ENCODE measurements around the gene ASIC2. TPM values are rescaled to one million over a fixed set of nuclear protein-coding genes. Genes with fewer than 3 reads are reported as not detected.

The ASIC2 gene
- not detected for total RNA-seq

DNA sequence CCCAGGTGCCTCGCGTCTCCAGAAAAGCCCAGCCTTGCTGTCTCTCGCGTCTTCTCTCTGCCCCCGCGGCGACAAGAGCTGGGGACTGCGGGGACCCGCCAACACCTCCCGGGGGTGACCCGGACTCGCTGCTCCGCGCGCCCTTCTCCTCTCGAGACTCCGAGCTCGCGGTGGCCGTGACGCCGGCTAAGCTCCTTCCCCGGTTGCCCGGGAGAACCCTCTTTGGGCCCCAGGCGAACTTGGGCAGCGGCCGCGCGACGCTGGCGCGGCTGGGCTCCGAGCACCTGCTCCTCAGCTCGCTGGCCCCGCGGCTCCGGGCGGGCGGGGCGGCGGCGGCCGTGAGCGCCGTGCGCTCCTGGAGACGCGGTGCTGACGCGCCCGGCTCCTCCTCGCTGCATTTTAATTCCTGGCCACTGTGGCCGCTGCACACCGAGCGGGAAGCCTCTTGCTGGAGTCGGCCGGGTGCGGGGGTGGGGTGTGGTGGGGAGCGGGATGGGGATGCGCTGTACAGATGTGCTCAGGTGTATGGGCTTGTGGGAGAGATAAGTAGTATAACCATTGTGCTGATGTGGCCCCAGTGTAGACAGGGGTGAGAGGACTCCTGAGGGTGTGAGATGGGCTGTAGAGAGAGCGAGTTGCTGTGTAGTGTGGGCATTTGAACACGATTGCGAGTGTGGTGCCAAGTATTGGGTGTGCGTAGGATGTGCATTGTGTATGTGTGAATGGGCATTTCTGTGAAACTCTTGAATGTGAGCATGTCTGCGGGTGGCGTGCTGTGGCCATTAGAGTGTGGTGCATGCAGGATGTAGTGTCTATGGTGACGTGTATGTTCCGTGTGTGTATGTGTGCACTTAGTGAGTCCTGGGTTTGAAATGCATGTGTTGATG lies at the start of gene ASIC2:
Gene ASIC2 (minus strand): TSS at position 315 of the 887 bp plus-strand sequence.
- H3K4me1 Mint-ChIP-seq (ENCODE audit: low read depth) = peaks cover 9% of the 10 kb centered on the region
- ATAC-seq = no peak
- ChIA-PET POLR2A (no interaction called here), CTCF (interaction anchor here (0.8 kb wide), 1 partner anchor 233 kb away, joined by 3 read pairs; no protein-coding TSS in a partner anchor)
- no peak for DNase-seq
- H3K36me3 Mint-ChIP-seq (ENCODE audit: low read depth) = no peaks in the 10 kb centered on the region
- H3K27ac Mint-ChIP-seq = no peak within 1 kb of the TSS
- peaks cover 62% of the 10 kb centered on the region for H3K27me3 Mint-ChIP-seq (ENCODE audit: low read depth)
- no peak within 1 kb of the TSS for H3K4me3 Mint-ChIP-seq
- no peaks in the 10 kb centered on the region for H3K9me3 Mint-ChIP-seq (ENCODE audit: insufficient read depth)

DNA sequence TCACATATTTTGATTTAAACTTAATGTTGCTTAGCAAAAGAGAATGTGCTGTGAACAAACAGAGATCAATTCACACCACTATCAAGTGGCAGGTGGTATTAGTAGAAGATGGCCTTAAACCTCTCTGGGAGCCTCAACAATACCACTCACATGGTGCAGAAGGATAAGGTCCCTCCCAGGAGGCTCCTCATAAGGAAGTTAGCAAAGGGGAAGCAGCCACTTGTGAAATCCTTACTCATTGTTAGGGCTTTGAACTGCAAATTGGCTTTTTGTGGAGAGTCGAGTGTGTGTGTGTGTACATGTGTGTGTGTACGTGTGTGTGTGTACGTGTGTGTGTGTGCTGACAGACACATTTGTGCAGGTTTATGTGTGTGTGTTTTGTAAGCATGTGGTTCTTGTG lies 48.9 kb upstream of the ASIC2 start:
- H3K27ac Mint-ChIP-seq = no peak overlapping the region
- ATAC-seq (no peak), DNase-seq (no peak)
- ChIA-PET CTCF (no interaction called here), POLR2A (no interaction called here)
- H3K27me3 Mint-ChIP-seq (ENCODE audit: low read depth) = no peaks in the 10 kb centered on the region
- no peaks in the 10 kb centered on the region for H3K9me3 Mint-ChIP-seq (ENCODE audit: insufficient read depth)
- H3K4me3 Mint-ChIP-seq = no peak overlapping the region
- H3K4me1 Mint-ChIP-seq (ENCODE audit: low read depth) = no peaks in the 10 kb centered on the region
- no peaks in the 10 kb centered on the region for H3K36me3 Mint-ChIP-seq (ENCODE audit: low read depth)

- Mint-ChIP-seq H3K9me3 (ENCODE audit: insufficient read depth) (no peaks in the 10 kb centered on the region), H3K4me3 (no peak overlapping the region), H3K36me3 (ENCODE audit: low read depth) (no peaks in the 10 kb centered on the region), H3K4me1 (ENCODE audit: low read depth) (no peaks in the 10 kb centered on the region), H3K27me3 (ENCODE audit: low read depth) (no peaks in the 10 kb centered on the region), H3K27ac (no peak overlapping the region)
- POLR2A ChIA-PET = no interaction called here
- DNase-seq (no peak), ATAC-seq (no peak)
- CTCF ChIA-PET = no interaction called here
Measured at GRCh38 chr17:33338242-33338641, 45.1 kb upstream of the ASIC2 start.

DNA sequence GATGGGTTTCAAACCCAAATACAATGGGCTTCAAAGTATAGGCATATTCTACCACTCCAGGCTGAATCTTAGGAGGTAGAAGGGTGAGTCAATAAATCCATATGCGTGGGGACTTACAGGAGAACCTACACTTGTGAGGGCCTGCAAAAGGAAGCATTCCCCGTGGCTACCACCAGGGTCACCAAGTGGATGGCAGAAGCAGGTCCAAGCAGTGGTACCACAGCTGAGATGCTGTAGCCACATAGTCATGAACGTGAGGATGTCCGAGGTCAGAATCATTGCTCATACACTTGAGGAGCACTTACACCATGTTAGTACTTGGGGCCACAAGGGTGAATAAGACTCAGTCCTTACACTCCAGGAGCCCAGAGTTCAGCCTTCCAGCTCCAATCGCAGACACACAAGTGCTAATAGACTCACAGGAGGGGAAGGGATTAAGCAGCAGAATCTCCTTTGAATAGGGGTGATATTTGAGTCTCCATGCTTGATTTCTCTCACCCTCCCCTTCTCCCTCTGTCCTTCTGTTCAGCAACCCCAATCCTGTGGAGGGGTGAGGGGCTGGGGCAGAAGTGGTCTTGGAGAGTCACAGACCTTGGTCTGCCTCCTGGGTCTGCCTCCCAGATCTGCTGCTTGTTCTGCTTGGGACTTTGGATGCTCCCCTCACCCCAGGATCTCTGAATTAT lies 42.5 kb upstream of the ASIC2 start:
- Mint-ChIP-seq H3K4me3 (no peak overlapping the region), H3K27me3 (ENCODE audit: low read depth) (no peaks in the 10 kb centered on the region), H3K9me3 (ENCODE audit: insufficient read depth) (no peaks in the 10 kb centered on the region), H3K36me3 (ENCODE audit: low read depth) (no peaks in the 10 kb centered on the region), H3K4me1 (ENCODE audit: low read depth) (no peaks in the 10 kb centered on the region), H3K27ac (no peak overlapping the region)
- DNase-seq (no peak), ATAC-seq (no peak)
- ChIA-PET POLR2A (no interaction called here), CTCF (no interaction called here)

- ATAC-seq (no peak), DNase-seq (no peak)
- no peak overlapping the region for H3K27ac Mint-ChIP-seq
- H3K4me1 Mint-ChIP-seq (ENCODE audit: low read depth) = no peaks in the 10 kb centered on the region
- H3K36me3 Mint-ChIP-seq (ENCODE audit: low read depth) = no peaks in the 10 kb centered on the region
- ChIA-PET POLR2A (no interaction called here), CTCF (no interaction called here)
- H3K9me3 Mint-ChIP-seq (ENCODE audit: insufficient read depth) = no peaks in the 10 kb centered on the region
- H3K27me3 Mint-ChIP-seq (ENCODE audit: low read depth) = no peaks in the 10 kb centered on the region
- no peak overlapping the region for H3K4me3 Mint-ChIP-seq
Measured at GRCh38 chr17:33334703-33335102, 41.6 kb upstream of the ASIC2 start.

GRCh38 chr17:33330877-33331276 lies 37.8 kb upstream of the ASIC2 start:
- H3K36me3 Mint-ChIP-seq (ENCODE audit: low read depth) = no peaks in the 10 kb centered on the region
- H3K4me3 Mint-ChIP-seq = no peak overlapping the region
- H3K27ac Mint-ChIP-seq = no peak overlapping the region
- H3K27me3 Mint-ChIP-seq (ENCODE audit: low read depth) = peaks cover 2% of the 10 kb centered on the region
- ChIA-PET CTCF (no interaction called here), POLR2A (no interaction called here)
- H3K9me3 Mint-ChIP-seq (ENCODE audit: insufficient read depth) = no peaks in the 10 kb centered on the region
- DNase-seq (no peak), ATAC-seq (no peak)
- H3K4me1 Mint-ChIP-seq (ENCODE audit: low read depth) = no peaks in the 10 kb centered on the region

DNA sequence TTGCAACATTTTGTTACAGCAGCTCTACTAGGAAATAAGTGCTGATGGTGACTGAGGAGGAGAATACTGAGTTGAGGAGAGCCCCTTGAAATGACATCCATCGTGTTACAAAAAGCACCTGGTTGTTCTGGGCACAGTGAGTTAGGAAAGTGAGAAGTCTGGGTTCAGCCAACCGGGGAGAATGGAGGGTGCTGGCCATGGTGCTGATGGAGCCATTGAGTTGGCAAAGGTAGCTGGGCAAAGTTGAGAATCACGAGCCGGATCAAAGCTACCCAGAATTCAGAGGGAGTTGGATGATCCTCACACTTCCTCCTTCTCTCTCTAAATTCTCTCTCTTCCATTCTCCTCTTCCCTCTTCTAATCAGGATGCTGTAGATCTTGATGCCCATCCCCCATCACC lies 35.0 kb upstream of the ASIC2 start:
- H3K27me3 Mint-ChIP-seq (ENCODE audit: low read depth) = peaks cover 2% of the 10 kb centered on the region
- H3K27ac Mint-ChIP-seq = no peak overlapping the region
- H3K4me3 Mint-ChIP-seq = no peak overlapping the region
- no peaks in the 10 kb centered on the region for H3K4me1 Mint-ChIP-seq (ENCODE audit: low read depth)
- POLR2A ChIA-PET = no interaction called here
- ATAC-seq = no peak
- H3K36me3 Mint-ChIP-seq (ENCODE audit: low read depth) = no peaks in the 10 kb centered on the region
- CTCF ChIA-PET = no interaction called here
- no peak for DNase-seq
- H3K9me3 Mint-ChIP-seq (ENCODE audit: insufficient read depth) = no peaks in the 10 kb centered on the region

DNA sequence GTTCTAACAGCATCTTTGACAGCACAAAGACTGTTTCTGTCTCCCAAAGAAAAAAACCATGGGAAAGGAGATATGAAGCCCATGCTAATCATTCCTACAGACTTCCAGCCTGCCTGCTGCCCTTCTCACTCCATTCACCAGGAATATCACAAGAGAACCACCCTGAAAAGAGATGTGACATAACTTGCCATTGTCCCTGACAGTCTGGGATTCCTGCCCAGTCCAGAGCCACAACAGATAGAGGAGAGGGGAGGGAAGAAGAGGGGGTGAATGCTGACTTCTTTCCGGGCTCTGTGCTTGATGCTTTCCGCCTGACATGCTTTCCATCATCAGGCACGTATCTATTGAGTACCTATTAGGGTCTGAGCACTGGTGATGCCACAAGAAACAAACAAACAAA lies 31.6 kb upstream of the ASIC2 start:
- ChIA-PET POLR2A (no interaction called here), CTCF (no interaction called here)
- no peak overlapping the region for H3K27ac Mint-ChIP-seq
- no peaks in the 10 kb centered on the region for H3K4me1 Mint-ChIP-seq (ENCODE audit: low read depth)
- peaks cover 2% of the 10 kb centered on the region for H3K27me3 Mint-ChIP-seq (ENCODE audit: low read depth)
- ATAC-seq = no peak
- H3K4me3 Mint-ChIP-seq = no peak overlapping the region
- no peaks in the 10 kb centered on the region for H3K9me3 Mint-ChIP-seq (ENCODE audit: insufficient read depth)
- DNase-seq = no peak
- no peaks in the 10 kb centered on the region for H3K36me3 Mint-ChIP-seq (ENCODE audit: low read depth)

- Mint-ChIP-seq H3K27me3 (ENCODE audit: low read depth) (peaks cover 2% of the 10 kb centered on the region), H3K4me3 (no peak overlapping the region), H3K36me3 (ENCODE audit: low read depth) (no peaks in the 10 kb centered on the region), H3K9me3 (ENCODE audit: insufficient read depth) (no peaks in the 10 kb centered on the region), H3K4me1 (ENCODE audit: low read depth) (no peaks in the 10 kb centered on the region), H3K27ac (no peak overlapping the region)
- ATAC-seq = no peak
- POLR2A ChIA-PET = no interaction called here
- CTCF ChIA-PET = no interaction called here
- no peak for DNase-seq
Measured at GRCh38 chr17:33322063-33322462, 29.0 kb upstream of the ASIC2 start.

DNA sequence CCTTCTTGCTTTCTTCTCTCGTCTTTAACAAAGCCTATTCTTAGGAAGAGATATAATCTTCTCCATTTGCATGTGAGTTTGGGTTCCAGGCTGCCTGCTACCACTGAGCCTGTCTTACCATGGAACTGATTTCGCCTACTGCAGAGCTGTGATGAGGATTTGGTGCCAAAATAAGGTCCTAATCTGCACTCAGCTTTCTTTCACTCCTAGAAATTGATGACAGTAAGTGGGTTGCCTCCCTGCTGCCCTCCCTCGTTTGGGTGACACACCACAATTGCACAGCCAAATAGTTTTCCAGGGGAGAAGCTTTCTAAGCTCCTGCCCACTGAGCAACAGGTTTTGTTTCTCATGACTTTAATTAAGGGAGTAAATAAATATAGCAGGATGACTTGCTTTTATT lies 25.1 kb upstream of the ASIC2 start:
- ChIA-PET CTCF (no interaction called here), POLR2A (interaction anchor here (0.6 kb wide), 1 partner anchor 78 kb away, joined by 3 read pairs; no protein-coding TSS in a partner anchor)
- no peaks in the 10 kb centered on the region for H3K4me1 Mint-ChIP-seq (ENCODE audit: low read depth)
- no peak overlapping the region for H3K4me3 Mint-ChIP-seq
- ATAC-seq = no peak
- no peak overlapping the region for H3K27ac Mint-ChIP-seq
- DNase-seq = no peak
- H3K27me3 Mint-ChIP-seq (ENCODE audit: low read depth) = no peaks in the 10 kb centered on the region
- no peaks in the 10 kb centered on the region for H3K36me3 Mint-ChIP-seq (ENCODE audit: low read depth)
- no peaks in the 10 kb centered on the region for H3K9me3 Mint-ChIP-seq (ENCODE audit: insufficient read depth)

DNA sequence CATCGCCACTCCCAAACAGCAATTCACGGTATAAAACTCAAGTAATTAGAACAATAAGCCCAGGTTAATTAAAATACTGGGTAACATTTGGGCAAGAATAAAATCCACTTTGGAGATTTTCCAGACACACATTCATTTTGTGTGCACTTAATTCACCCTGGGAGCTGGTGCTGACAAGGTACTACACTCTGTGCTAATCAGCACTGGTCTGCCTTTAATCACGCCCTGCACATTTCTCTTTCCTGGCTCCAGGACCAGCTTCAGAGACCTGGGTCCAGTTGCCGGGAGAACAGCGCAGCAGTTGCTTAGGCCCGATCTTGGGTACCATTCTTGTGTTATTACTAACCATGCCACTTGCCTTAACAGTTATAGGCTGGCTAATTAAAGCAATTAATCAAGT lies 23.7 kb upstream of the ASIC2 start:
- Mint-ChIP-seq H3K4me1 (ENCODE audit: low read depth) (no peaks in the 10 kb centered on the region), H3K9me3 (ENCODE audit: insufficient read depth) (no peaks in the 10 kb centered on the region), H3K36me3 (ENCODE audit: low read depth) (no peaks in the 10 kb centered on the region), H3K27ac (no peak overlapping the region), H3K27me3 (ENCODE audit: low read depth) (no peaks in the 10 kb centered on the region), H3K4me3 (no peak overlapping the region)
- POLR2A ChIA-PET = no interaction called here
- no peak for DNase-seq
- no peak for ATAC-seq
- CTCF ChIA-PET = no interaction called here

GRCh38 chr17:33310296-33310695 lies 17.2 kb upstream of the ASIC2 start:
- ChIA-PET CTCF (no interaction called here), POLR2A (no interaction called here)
- no peak for ATAC-seq
- no peak overlapping the region for H3K4me3 Mint-ChIP-seq
- no peak for DNase-seq
- no peaks in the 10 kb centered on the region for H3K9me3 Mint-ChIP-seq (ENCODE audit: insufficient read depth)
- no peaks in the 10 kb centered on the region for H3K36me3 Mint-ChIP-seq (ENCODE audit: low read depth)
- H3K27me3 Mint-ChIP-seq (ENCODE audit: low read depth) = peaks cover 12% of the 10 kb centered on the region
- no peaks in the 10 kb centered on the region for H3K4me1 Mint-ChIP-seq (ENCODE audit: low read depth)
- no peak overlapping the region for H3K27ac Mint-ChIP-seq

All from activated CD8-positive, alpha-beta T cell treated with anti-CD3 and anti-CD28 coated beads, Interleukin-2, amount 10 ng/mL, durations not matched to agents 7 days and 5 days (primary cell).